ENCODE data around the gene MUL1.

Gene MUL1

DNA sequence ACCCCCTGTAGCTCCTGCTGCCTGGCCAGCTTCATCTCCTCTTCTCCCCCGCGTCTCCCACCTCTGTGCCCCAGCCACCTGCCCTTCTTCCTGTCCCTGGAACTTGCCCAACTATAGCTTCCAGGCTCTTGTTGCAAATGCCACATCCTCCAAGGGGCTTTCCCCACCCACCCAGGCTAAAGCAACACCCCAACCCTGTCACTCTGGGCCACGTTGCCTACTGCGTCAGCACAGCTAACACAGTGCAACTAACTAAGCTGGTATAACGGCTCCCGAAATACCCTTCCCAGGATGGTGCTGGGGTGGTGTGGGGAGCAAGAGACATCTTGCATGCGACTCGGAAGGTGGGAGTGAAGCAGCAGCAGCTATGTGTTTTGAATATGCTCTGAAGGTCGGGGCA, 41.7 kb downstream of the MUL1 start:
- no peaks in the 10 kb centered on the region for H3K9me2 ChIP-seq (replicated peaks; ENCODE audit: insufficient read depth, low read length)
- DNase-seq, result no peak
- no peaks in the 10 kb centered on the region for H4K20me1 ChIP-seq (ENCODE audit: insufficient read depth, low read length)
- no peaks in the 10 kb centered on the region for H3K9me3 ChIP-seq (replicated peaks; ENCODE audit: insufficient read depth, low read length)
- no peaks in the 10 kb centered on the region for H3K79me2 ChIP-seq (ENCODE audit: low read length)
- H3K27me3 ChIP-seq (replicated peaks; ENCODE audit: insufficient read depth, low read length), result peaks cover 69% of the 10 kb centered on the region
- H3K4me3 ChIP-seq (ENCODE audit: low read length), result no peak overlapping the region
- H3F3A ChIP-seq (ENCODE audit: insufficient read depth, low read length), result no peaks in the 10 kb centered on the region
- H3K27ac ChIP-seq (ENCODE audit: low read length), result no peak overlapping the region
- no peak overlapping the region for H3K9ac ChIP-seq (ENCODE audit: low read length)
- H3K4me2 ChIP-seq (ENCODE audit: low read depth, low read length), result no peak overlapping the region
- no peaks in the 10 kb centered on the region for H3K36me3 ChIP-seq (replicated peaks; ENCODE audit: insufficient read depth, low read length)
- no peak overlapping the region for H2AFZ ChIP-seq (ENCODE audit: low read length)
- no peaks in the 10 kb centered on the region for H3K4me1 ChIP-seq (ENCODE audit: low read length)
- TF ChIP-seq EZH2phosphoT487 (IDR thresholded peaks at IDR 0.05; ENCODE audit: low read length), result no peak
- TF ChIP-seq, protein P1, sequence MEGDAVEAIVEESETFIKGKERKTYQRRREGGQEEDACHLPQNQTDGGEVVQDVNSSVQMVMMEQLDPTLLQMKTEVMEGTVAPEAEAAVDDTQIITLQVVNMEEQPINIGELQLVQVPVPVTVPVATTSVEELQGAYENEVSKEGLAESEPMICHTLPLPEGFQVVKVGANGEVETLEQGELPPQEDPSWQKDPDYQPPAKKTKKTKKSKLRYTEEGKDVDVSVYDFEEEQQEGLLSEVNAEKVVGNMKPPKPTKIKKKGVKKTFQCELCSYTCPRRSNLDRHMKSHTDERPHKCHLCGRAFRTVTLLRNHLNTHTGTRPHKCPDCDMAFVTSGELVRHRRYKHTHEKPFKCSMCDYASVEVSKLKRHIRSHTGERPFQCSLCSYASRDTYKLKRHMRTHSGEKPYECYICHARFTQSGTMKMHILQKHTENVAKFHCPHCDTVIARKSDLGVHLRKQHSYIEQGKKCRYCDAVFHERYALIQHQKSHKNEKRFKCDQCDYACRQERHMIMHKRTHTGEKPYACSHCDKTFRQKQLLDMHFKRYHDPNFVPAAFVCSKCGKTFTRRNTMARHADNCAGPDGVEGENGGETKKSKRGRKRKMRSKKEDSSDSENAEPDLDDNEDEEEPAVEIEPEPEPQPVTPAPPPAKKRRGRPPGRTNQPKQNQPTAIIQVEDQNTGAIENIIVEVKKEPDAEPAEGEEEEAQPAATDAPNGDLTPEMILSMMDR (IDR thresholded peaks at IDR 0.05; ENCODE audit: low read length), result no peak
- TF ChIP-seq EZH2 (optimal IDR thresholded peaks at IDR 0.05; ENCODE audit: low read depth, low read length), result no peak

DNA sequence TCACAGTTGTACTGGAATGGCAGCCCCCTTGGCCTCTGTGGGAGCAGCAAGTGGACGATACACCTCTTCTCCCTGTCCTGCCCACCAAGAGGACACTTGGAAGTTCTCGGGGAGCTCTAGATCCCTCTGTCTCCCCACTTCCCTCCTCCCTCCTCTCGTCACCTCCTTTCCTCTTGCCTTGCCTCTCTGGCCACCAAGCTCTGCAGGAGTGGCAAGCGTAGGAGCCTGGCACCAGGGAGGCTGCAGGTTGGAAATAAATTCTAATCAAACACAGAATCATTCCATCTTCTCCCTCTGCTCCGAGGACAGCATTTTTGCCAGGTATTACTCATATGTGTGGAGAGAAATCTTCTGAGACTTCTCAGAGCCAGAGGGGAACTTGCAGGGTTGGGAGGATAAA, 42.8 kb downstream of the MUL1 start:
- H2AFZ ChIP-seq (ENCODE audit: low read length), result no peak overlapping the region
- no peak overlapping the region for H3K9ac ChIP-seq (ENCODE audit: low read length)
- peaks cover 71% of the 10 kb centered on the region for H3K27me3 ChIP-seq (replicated peaks; ENCODE audit: insufficient read depth, low read length)
- H3K36me3 ChIP-seq (replicated peaks; ENCODE audit: insufficient read depth, low read length), result no peaks in the 10 kb centered on the region
- H3F3A ChIP-seq (ENCODE audit: insufficient read depth, low read length), result no peaks in the 10 kb centered on the region
- no peaks in the 10 kb centered on the region for H3K4me1 ChIP-seq (ENCODE audit: low read length)
- TF ChIP-seq EZH2 (optimal IDR thresholded peaks at IDR 0.05; ENCODE audit: low read depth, low read length), result no peak
- no peak for TF ChIP-seq EZH2phosphoT487 (IDR thresholded peaks at IDR 0.05; ENCODE audit: low read length)
- H3K27ac ChIP-seq (ENCODE audit: low read length), result no peak overlapping the region
- H4K20me1 ChIP-seq (ENCODE audit: insufficient read depth, low read length), result no peaks in the 10 kb centered on the region
- H3K4me3 ChIP-seq (ENCODE audit: low read length), result no peak overlapping the region
- no peaks in the 10 kb centered on the region for H3K79me2 ChIP-seq (ENCODE audit: low read length)
- H3K9me2 ChIP-seq (replicated peaks; ENCODE audit: insufficient read depth, low read length), result no peaks in the 10 kb centered on the region
- H3K9me3 ChIP-seq (replicated peaks; ENCODE audit: insufficient read depth, low read length), result no peaks in the 10 kb centered on the region
- no peak overlapping the region for H3K4me2 ChIP-seq (ENCODE audit: low read depth, low read length)
- no peak for DNase-seq

DNA sequence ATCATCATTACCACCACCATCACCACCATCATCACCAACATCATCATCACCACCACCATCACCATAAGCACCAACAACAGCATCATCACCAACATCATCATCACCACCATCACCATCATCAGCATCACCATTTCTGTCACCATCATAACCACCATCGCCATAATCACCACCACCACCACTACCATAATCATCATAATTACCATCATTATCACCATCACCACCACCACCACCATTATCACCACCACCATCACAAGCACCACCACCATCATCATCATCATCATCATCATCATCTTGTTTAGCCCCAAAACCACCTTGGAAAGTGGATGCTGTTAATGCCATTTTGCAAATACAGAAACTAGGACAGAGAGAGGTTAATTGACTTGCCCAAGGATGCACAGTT, 44.4 kb downstream of the MUL1 start:
- Histone ChIP-seq H3K4me2 (ENCODE audit: low read depth, low read length) (no peak overlapping the region), H4K20me1 (ENCODE audit: insufficient read depth, low read length) (no peaks in the 10 kb centered on the region)

DNA sequence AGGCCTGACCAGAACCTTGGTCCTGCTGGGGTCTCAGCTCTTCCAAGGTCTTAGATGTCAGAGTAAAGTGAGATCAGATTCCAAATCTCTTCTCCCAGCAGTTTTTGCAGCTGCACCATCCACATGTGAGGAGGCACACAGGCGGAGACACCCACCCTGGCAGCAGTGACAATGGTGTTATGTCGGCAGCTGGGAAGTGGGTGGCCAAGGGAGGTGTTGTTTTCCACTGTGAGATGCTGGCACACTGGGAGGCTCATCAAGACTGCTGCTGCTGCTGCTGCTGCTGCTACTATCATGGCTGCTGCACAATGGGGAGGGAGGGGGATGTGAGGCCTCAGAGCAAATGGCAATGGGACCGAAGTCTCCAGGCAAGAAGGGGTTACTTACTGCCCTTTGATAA, 45.6 kb downstream of the MUL1 start:
- no peaks in the 10 kb centered on the region for H3K4me1 ChIP-seq (ENCODE audit: low read length)
- TF ChIP-seq, protein P1 (IDR thresholded peaks at IDR 0.05; ENCODE audit: low read length), result no peak
- TF ChIP-seq EZH2 (optimal IDR thresholded peaks at IDR 0.05; ENCODE audit: low read depth, low read length) (no peak), EZH2phosphoT487 (IDR thresholded peaks at IDR 0.05; ENCODE audit: low read length) (no peak)
- no peak overlapping the region for H2AFZ ChIP-seq (ENCODE audit: low read length)
- peaks cover 86% of the 10 kb centered on the region for H3K27me3 ChIP-seq (replicated peaks; ENCODE audit: insufficient read depth, low read length)
- no peaks in the 10 kb centered on the region for H3K9me2 ChIP-seq (replicated peaks; ENCODE audit: insufficient read depth, low read length)
- no peaks in the 10 kb centered on the region for H3K36me3 ChIP-seq (replicated peaks; ENCODE audit: insufficient read depth, low read length)
- H3K9me3 ChIP-seq (replicated peaks; ENCODE audit: insufficient read depth, low read length), result no peaks in the 10 kb centered on the region
- no peaks in the 10 kb centered on the region for H3F3A ChIP-seq (ENCODE audit: insufficient read depth, low read length)
- H3K9ac ChIP-seq (ENCODE audit: low read length), result no peak overlapping the region
- H3K79me2 ChIP-seq (ENCODE audit: low read length), result no peaks in the 10 kb centered on the region
- no peak overlapping the region for H3K27ac ChIP-seq (ENCODE audit: low read length)
- no peaks in the 10 kb centered on the region for H4K20me1 ChIP-seq (ENCODE audit: insufficient read depth, low read length)
- DNase-seq, result no peak
- no peak overlapping the region for H3K4me2 ChIP-seq (ENCODE audit: low read depth, low read length)
- H3K4me3 ChIP-seq (ENCODE audit: low read length), result no peak overlapping the region

More for the DNA sequence above, 44.4 kb downstream of the MUL1 start:
- DNase-seq, result no peak
- no peak overlapping the region for H3K9ac ChIP-seq (ENCODE audit: low read length)
- H3K27me3 ChIP-seq (replicated peaks; ENCODE audit: insufficient read depth, low read length), result peaks cover 78% of the 10 kb centered on the region
- no peaks in the 10 kb centered on the region for H3K9me2 ChIP-seq (replicated peaks; ENCODE audit: insufficient read depth, low read length)
- no peaks in the 10 kb centered on the region for H3K36me3 ChIP-seq (replicated peaks; ENCODE audit: insufficient read depth, low read length)
- no peak overlapping the region for H3K4me3 ChIP-seq (ENCODE audit: low read length)
- no peaks in the 10 kb centered on the region for H3K79me2 ChIP-seq (ENCODE audit: low read length)
- H3K9me3 ChIP-seq (replicated peaks; ENCODE audit: insufficient read depth, low read length), result no peaks in the 10 kb centered on the region
- no peaks in the 10 kb centered on the region for H3F3A ChIP-seq (ENCODE audit: insufficient read depth, low read length)
- TF ChIP-seq EZH2 (optimal IDR thresholded peaks at IDR 0.05; ENCODE audit: low read depth, low read length) (no peak), EZH2phosphoT487 (IDR thresholded peaks at IDR 0.05; ENCODE audit: low read length) (no peak)
- TF ChIP-seq, protein P1 (IDR thresholded peaks at IDR 0.05; ENCODE audit: low read length), result no peak
- H2AFZ ChIP-seq (ENCODE audit: low read length), result no peak overlapping the region
- H3K27ac ChIP-seq (ENCODE audit: low read length), result no peak overlapping the region
- no peaks in the 10 kb centered on the region for H3K4me1 ChIP-seq (ENCODE audit: low read length)
